ENCODE measurements around the gene TRIM71.
"Not testable (repeated sequence)": the region's sequence is repeated elsewhere in the genome, so short reads cannot be mapped to it uniquely, and the experiment has no call there.

DNA sequence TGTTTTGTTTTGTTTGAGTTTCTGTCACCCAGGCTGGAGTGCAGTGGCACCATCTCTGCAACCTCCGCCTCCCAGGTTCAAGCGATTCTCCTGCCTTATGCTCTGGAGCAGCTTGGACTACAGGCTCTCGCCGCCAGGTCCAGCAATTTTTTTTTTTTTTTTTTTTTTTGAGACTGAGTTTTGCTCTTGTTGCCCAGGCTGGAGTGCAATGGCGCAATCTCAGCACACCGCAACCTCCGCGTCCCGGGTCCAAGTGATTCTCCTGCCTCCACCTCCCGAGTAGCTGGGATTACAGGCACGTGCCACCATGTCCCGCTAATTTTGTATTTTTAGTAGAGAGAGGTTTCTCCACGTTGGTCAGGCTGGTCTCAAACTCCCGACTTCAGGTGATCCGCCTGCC is 29.2 kb downstream of the TRIM71 start:
- not testable (repeated sequence) for TF ChIP-seq YY1 (IDR thresholded peaks at IDR 0.05; ENCODE audit: insufficient read depth, insufficient replicate concordance, low read depth, low read length); SIN3A (IDR thresholded peaks at IDR 0.05; ENCODE audit: borderline replicate concordance, low read depth, low read length); FOSL2 (CRISPR knock-in tag; IDR thresholded peaks at IDR 0.05)
- TF ChIP-seq, protein P1, sequence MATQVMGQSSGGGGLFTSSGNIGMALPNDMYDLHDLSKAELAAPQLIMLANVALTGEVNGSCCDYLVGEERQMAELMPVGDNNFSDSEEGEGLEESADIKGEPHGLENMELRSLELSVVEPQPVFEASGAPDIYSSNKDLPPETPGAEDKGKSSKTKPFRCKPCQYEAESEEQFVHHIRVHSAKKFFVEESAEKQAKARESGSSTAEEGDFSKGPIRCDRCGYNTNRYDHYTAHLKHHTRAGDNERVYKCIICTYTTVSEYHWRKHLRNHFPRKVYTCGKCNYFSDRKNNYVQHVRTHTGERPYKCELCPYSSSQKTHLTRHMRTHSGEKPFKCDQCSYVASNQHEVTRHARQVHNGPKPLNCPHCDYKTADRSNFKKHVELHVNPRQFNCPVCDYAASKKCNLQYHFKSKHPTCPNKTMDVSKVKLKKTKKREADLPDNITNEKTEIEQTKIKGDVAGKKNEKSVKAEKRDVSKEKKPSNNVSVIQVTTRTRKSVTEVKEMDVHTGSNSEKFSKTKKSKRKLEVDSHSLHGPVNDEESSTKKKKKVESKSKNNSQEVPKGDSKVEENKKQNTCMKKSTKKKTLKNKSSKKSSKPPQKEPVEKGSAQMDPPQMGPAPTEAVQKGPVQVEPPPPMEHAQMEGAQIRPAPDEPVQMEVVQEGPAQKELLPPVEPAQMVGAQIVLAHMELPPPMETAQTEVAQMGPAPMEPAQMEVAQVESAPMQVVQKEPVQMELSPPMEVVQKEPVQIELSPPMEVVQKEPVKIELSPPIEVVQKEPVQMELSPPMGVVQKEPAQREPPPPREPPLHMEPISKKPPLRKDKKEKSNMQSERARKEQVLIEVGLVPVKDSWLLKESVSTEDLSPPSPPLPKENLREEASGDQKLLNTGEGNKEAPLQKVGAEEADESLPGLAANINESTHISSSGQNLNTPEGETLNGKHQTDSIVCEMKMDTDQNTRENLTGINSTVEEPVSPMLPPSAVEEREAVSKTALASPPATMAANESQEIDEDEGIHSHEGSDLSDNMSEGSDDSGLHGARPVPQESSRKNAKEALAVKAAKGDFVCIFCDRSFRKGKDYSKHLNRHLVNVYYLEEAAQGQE (IDR thresholded peaks at IDR 0.05; ENCODE audit: borderline replicate concordance in 1 of 2, low read depth in 1 of 2, low read length in 2 of 2) = not testable (repeated sequence)
- TF ChIP-seq, protein P2, sequence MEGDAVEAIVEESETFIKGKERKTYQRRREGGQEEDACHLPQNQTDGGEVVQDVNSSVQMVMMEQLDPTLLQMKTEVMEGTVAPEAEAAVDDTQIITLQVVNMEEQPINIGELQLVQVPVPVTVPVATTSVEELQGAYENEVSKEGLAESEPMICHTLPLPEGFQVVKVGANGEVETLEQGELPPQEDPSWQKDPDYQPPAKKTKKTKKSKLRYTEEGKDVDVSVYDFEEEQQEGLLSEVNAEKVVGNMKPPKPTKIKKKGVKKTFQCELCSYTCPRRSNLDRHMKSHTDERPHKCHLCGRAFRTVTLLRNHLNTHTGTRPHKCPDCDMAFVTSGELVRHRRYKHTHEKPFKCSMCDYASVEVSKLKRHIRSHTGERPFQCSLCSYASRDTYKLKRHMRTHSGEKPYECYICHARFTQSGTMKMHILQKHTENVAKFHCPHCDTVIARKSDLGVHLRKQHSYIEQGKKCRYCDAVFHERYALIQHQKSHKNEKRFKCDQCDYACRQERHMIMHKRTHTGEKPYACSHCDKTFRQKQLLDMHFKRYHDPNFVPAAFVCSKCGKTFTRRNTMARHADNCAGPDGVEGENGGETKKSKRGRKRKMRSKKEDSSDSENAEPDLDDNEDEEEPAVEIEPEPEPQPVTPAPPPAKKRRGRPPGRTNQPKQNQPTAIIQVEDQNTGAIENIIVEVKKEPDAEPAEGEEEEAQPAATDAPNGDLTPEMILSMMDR (CRISPR knock-in tag; IDR thresholded peaks at IDR 0.05) = not testable (repeated sequence)

Measured in HepG2 (cell line).